Smooth muscle cell (in vitro differentiated cells): ENCODE data around the gene HHATL. TPM values are rescaled to one million over a fixed set of nuclear protein-coding genes. Genes with fewer than 3 reads are reported as not detected.

Experiments
- DNase-seq: peaks from one replicate; lab custom pipeline; 2025; ENCODE audit not compliant: unreplicated experiment; lab: John Stamatoyannopoulos, UW
- H2AFZ ChIP-seq: fragments of 200-600 bp; sonication (generic); 2 replicates; pipeline ENCODE4 v1.6.0; 2016; ENCODE audit warnings: antibody characterized with exemption, low read depth, mild to moderate bottlenecking
- H3F3A ChIP-seq: fragments of 200-600 bp; sonication (generic); 2 replicates; pipeline ENCODE4 v1.6.0; 2017; ENCODE audit warnings: antibody characterized with exemption, low read depth
- H3K27ac ChIP-seq: fragments of 200-600 bp; sonication (generic); 2 replicates; pipeline ENCODE4 v1.5.1; 2016; ENCODE audit warnings: low read depth, mild to moderate bottlenecking
- H3K27me3 ChIP-seq: fragments of 200-600 bp; sonication (generic); 2 replicates; pipeline ENCODE4 v1.6.1; 2016; ENCODE audit warnings: low read depth, mild to moderate bottlenecking
- H3K36me3 ChIP-seq: fragments of 200-600 bp; sonication (generic); 2 replicates; pipeline ENCODE4 v1.5.1; 2016; ENCODE audit warnings: low read depth
- H3K4me1 ChIP-seq: fragments of 200-600 bp; sonication (generic); 2 replicates; pipeline ENCODE4 v1.5.1; 2016; ENCODE audit warnings: low read depth
- H3K4me2 ChIP-seq: fragments of 200-600 bp; sonication (generic); 2 replicates; pipeline ENCODE4 v1.6.0; 2016; ENCODE audit warnings: mild to moderate bottlenecking
- H3K4me3 ChIP-seq: fragments of 200-600 bp; sonication (generic); 2 replicates; pipeline ENCODE4 v1.5.1; 2016; ENCODE audit warnings: mild to moderate bottlenecking
- H3K79me2 ChIP-seq: fragments of 200-600 bp; sonication (generic); 2 replicates; pipeline ENCODE4 v1.6.0; 2016; ENCODE audit warnings: low read depth, mild to moderate bottlenecking
- H3K9ac ChIP-seq: fragments of 200-600 bp; sonication (generic); 2 replicates; pipeline ENCODE4 v1.6.0; 2016; ENCODE audit warnings: low read depth
- H3K9me3 ChIP-seq: fragments of 200-600 bp; sonication (generic); replicated peaks from 2 replicates; pipeline ENCODE4 v1.5.1; 2016; ENCODE audit warnings: low read depth
- H4K20me1 ChIP-seq: fragments of 200-600 bp; sonication (generic); 2 replicates; pipeline ENCODE4 v1.6.0; 2016; ENCODE audit warnings: low read depth
- CTCF ChIP-seq: fragments of 200-600 bp; sonication (generic); IDR thresholded peaks from 2 replicates; pipeline ENCODE4 v1.5.1; 2017; ENCODE audit warnings: borderline replicate concordance, mild to moderate bottlenecking, antibody characterized with exemption; ENCODE audit not compliant: insufficient read depth, poor library complexity, severe bottlenecking
- WGBS: methylation state at CpG from one replicate; pipeline ENCODE4 v1.1.7; 2016; ENCODE audit warnings: low lambda C conversion rate; 5-methylcytosine and 5-hydroxymethylcytosine counted together
- polyA plus RNA-seq: library from polyadenylated mRNA; unstranded; fragments of >200 nt; fragmentation: Nextera tagmentation; extraction: Ambion mirVana; gene quantifications from 2 replicates; pipeline ENCODE4 v1.2.1, GENCODE V29; 2016
- total RNA-seq: library from RNA; depleted of rRNA; stranded (reverse); fragments of >200 nt; gene quantifications from 2 replicates; pipeline ENCODE4 v1.2.3, GENCODE V29; 2014

HHATL gene
- total and polyA plus RNA-seq, 2 experiments from 2014 or later = not detected

DNA sequence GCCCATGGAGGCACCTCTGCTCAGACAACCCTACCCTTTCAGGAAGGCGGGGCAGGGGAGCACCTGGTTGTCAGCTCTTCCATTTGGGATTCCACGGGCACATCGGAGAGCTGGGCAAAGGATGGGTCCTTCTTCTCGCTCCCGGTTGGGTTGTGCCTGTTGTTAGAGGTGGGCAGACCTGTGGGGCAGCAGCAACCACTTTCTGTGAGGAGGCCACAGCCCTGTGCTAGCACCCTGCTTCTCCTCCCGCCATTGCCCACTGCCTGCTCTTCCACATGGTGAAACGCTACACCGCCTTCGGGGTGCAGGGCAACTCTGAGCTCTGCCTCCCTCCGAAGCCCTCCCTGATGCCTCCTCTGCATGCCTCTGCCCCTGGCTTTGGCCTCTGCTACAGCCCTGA lies 7.0 kb upstream of the HHATL start:
- H3K79me2 ChIP-seq = no peaks in the 10 kb centered on the region
- no peak overlapping the region for H2AFZ ChIP-seq
- no peak overlapping the region for H3K4me3 ChIP-seq
- 94% methylated on average over 10 of the region's 10 CpGs for WGBS
- H3K4me2 ChIP-seq = no peak overlapping the region
- H3K4me1 ChIP-seq = no peaks in the 10 kb centered on the region
- no peak overlapping the region for H3K27ac ChIP-seq
- no peaks in the 10 kb centered on the region for H3K27me3 ChIP-seq
- H4K20me1 ChIP-seq = no peaks in the 10 kb centered on the region
- H3K9ac ChIP-seq = no peak overlapping the region
- no peaks in the 10 kb centered on the region for H3K36me3 ChIP-seq
- H3K9me3 ChIP-seq = no peaks in the 10 kb centered on the region
- no peak for DNase-seq
- TF ChIP-seq CTCF = no peak
- no peaks in the 10 kb centered on the region for H3F3A ChIP-seq

GRCh38 chr3:42708611-42709151 lies 6.1 kb upstream of the HHATL start:
- Histone ChIP-seq H3K4me3 (no peak overlapping the region), H3F3A (no peaks in the 10 kb centered on the region), H3K9ac (no peak overlapping the region), H3K27me3 (no peaks in the 10 kb centered on the region), H4K20me1 (no peaks in the 10 kb centered on the region), H3K27ac (no peak overlapping the region), H3K4me1 (no peaks in the 10 kb centered on the region), H3K79me2 (no peaks in the 10 kb centered on the region), H3K36me3 (no peaks in the 10 kb centered on the region), H3K9me3 (no peaks in the 10 kb centered on the region), H3K4me2 (no peak overlapping the region), H2AFZ (no peak overlapping the region)
- DNase-seq = no peak
- WGBS = 91% methylated on average over 10 of the region's 10 CpGs
- no peak for TF ChIP-seq CTCF

DNA sequence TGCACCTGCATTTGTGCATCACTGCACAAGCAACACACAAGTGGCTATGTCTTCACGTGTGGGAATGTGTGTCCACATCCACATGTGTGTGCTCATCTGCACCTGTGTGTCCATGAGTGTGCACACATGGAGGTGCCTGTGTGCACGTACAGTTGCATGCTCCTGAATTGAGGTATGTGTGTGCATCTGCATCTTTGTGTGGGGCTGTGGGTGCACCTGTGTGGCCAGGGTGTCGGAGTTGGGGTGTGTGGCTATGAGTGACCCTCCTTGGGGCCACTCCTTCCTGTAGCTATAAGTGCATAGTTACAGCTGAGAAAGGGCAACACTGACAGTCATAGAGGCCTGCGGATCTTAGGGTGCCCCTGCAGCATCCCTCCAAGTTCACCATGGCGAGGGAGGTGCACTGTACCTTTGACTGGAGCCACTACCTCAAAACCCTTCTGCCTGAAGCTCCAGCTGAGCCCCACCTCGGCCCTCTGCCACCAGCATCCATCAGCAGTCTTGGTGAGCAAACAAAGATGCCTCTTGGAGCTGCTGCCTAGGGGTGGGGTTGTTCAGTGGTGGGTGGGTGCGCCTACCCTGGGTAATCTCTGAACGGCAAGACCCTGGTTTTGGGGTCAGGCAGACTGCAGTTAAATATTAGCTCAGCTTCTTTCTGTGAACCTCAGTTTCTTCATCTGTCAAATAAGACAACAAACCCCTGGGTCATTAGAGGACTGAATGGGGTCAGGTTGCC lies 5.2 kb upstream of the HHATL start:
- H4K20me1 ChIP-seq = no peaks in the 10 kb centered on the region
- no peaks in the 10 kb centered on the region for H3K36me3 ChIP-seq
- 82% methylated on average over 8 of the region's 8 CpGs for WGBS
- TF ChIP-seq CTCF = no peak
- no peaks in the 10 kb centered on the region for H3K4me1 ChIP-seq
- no peaks in the 10 kb centered on the region for H3F3A ChIP-seq
- DNase-seq = no peak
- no peak overlapping the region for H3K27ac ChIP-seq
- no peak overlapping the region for H3K4me3 ChIP-seq
- no peak overlapping the region for H3K9ac ChIP-seq
- no peak overlapping the region for H2AFZ ChIP-seq
- no peaks in the 10 kb centered on the region for H3K79me2 ChIP-seq
- H3K27me3 ChIP-seq = no peaks in the 10 kb centered on the region
- no peak overlapping the region for H3K4me2 ChIP-seq
- no peaks in the 10 kb centered on the region for H3K9me3 ChIP-seq
